A673 (cell line): ENCODE data around the gene CCL21.

Experiments used
- EZH2 ChIP-seq: fragments of 200-600 bp; sonication (generic); IDR thresholded peaks from 2 replicates; pipeline ENCODE4 v1.6.1; 2017; ENCODE audit warnings: borderline replicate concordance, low read depth, mild to moderate bottlenecking, mixed read lengths, antibody characterized with exemption, low read length; ENCODE audit not compliant: poor library complexity, severe bottlenecking
- TF ChIP-seq, protein P1 (sequence below): fragments of 300-800, 200-600 bp; sonication (generic); conservative IDR thresholded peaks from 2 replicates; pipeline ENCODE4 v1.5.1; 2017; ENCODE audit warnings: low read depth, mild to moderate bottlenecking, antibody characterized with exemption, low read length, moderate library complexity, mixed read lengths

- TF ChIP-seq, protein P1, sequence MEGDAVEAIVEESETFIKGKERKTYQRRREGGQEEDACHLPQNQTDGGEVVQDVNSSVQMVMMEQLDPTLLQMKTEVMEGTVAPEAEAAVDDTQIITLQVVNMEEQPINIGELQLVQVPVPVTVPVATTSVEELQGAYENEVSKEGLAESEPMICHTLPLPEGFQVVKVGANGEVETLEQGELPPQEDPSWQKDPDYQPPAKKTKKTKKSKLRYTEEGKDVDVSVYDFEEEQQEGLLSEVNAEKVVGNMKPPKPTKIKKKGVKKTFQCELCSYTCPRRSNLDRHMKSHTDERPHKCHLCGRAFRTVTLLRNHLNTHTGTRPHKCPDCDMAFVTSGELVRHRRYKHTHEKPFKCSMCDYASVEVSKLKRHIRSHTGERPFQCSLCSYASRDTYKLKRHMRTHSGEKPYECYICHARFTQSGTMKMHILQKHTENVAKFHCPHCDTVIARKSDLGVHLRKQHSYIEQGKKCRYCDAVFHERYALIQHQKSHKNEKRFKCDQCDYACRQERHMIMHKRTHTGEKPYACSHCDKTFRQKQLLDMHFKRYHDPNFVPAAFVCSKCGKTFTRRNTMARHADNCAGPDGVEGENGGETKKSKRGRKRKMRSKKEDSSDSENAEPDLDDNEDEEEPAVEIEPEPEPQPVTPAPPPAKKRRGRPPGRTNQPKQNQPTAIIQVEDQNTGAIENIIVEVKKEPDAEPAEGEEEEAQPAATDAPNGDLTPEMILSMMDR = no peak
- TF ChIP-seq EZH2 = no peak
Measured at GRCh38 chr9:34723141-34723540, 13.2 kb upstream of the CCL21 start.
